Epidermal melanocyte (primary cell): ENCODE measurements around the gene DIP2C.
A peak's percentile ranks its signal among the peaks of the same experiment; 100 is the strongest.
"Not testable (repeated sequence)": the region's sequence is repeated elsewhere in the genome, so short reads cannot be mapped to it uniquely, and the experiment has no call there.

Experiments used
- DNase-seq: peaks from one replicate; pipeline ENCODE4 v3.0.0; 2011; ENCODE audit warnings: low spot score; ENCODE audit not compliant: insufficient read length

The DIP2C gene

DNA sequence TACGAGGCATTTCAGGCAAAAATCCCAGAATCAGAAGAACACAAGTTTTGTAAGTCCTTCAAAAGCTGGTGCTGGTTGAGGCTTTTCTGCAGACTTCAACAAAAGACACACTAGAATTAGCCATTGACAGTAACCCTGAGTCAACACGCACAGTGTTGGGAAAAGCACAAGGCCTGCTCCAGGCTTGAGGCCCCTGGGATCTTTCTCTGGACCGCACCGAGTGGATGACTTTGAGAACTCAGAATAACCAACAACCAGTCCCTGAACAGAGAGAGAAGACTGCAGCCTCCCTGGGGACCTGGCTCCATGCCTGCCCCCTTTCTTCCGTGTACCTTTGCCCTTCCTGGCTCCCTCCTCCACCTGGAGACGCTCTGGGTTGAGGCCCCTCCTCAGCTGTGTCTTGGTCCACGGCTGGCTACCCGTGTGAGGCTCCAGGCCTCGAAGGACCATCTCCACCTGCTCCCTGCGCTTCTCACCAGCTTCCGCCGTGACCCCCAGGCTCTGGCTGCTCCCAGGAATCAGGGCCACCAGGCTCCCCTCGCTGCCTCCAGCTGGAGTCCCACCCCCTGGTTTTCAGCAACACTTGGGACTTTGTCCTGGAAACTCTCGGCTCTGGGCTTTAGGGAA lies 28.4 kb downstream of the DIP2C start:
- no peak for DNase-seq

DNA sequence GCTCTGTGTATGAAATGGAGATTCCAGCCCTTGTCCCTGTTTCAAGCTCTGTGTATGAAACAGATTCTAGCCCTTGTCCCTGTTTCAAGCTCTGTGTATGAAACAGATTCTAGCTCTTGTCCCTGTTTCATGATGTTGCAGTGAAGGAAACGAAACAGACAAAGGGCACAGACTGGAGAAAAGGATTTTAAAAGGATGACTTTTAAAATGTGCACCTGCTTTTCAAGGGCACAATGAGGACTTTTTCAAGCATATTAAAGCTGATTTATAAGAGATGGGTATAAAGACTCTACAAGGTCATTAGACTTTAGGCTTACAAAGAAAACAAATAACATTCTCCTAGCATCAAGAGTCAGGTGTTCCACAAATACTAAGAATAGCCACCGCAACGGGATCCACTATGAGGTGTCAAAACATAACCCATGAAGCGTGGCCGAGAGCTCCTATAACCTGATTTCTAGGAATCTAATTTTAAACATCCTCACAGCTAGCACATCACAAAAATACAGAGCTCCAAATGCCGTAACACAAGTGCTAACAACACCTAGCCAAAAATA lies 29.0 kb downstream of the DIP2C start:
- no peak for DNase-seq

DNA sequence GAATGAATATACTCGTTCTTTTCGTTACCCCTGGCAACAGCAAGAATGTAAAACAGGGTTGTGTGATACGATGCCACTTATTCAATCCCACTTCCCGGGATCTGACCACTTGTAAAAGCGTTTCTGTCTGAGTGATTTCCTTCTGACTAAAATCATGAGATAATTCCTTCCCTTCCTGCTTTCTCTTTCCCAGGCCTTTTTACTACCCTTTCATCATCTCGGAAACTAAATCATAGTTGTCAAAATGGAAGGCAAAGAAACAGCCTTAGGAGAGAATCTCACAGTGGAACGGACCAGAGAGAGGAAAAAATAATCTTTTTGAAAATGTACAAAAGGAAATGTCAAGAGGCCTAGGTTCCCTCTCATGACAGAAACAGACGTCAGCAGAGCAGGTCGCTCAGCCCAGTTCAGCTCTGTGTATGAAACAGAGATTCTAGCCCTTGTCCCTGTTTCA lies 29.8 kb downstream of the DIP2C start:
- peak; percentile 61 for DNase-seq

DNA sequence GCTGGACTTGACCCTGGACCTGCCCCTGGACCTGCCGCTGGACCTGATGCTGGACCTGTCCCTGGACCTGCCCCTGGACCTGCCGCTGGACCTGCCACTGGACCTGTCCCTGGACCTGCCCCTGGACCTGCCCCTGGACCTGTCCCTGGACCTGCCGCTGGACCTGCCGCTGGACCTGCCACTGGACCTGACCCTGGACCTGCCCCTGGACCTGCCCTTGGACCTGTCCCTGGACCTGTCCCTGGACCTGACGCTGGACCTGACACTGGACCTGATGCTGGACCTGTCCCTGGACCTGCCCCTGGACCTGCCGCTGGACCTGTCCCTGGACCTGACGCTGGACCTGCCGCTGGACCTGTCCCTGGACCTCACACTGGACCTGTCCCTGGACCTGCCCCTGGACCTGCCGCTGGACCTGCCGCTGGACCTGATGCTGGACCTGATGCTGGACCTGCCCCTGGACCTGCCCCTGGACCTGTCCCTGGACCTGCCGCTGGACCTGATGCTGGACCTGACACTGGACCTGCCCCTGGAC lies 31.6 kb downstream of the DIP2C start:
- not testable (repeated sequence) for DNase-seq

DNA sequence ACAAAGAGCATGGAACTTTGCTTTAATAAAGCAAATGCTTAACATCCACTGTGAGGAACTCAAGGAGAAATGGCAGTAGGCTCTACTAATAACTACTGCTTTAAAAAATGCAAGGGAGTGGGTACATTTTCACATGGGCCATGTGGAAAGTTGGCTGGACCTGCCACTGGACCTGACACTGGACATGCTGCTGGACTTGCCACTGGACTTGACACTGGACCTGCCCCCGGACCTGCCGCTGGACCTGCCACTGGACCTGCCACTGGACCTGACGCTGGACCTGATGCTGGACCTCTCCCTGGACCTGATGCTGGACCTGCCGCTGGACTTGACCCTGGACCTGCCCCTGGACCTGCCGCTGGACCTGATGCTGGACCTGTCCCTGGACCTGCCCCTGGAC lies 32.6 kb downstream of the DIP2C start:
- DNase-seq, result no peak

DNA sequence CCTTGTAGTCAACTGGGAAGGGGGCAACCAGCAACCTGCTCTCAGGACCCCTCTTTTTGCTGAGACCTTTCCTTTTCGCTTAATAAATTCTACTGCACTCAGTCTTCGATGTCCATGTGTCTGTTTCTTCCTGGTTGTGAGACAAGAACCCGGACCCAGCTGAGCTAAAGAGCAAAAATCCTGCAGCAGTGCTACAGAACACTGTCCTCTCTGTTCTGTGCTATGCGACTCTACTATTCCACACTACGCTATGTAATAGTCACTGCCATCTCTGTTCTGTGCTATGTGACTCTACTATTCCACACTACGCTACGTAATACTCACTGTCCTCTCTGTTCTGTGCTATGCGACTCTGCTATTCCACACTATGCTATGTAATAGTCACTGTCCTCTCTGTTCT lies 34.3 kb downstream of the DIP2C start:
- no peak for DNase-seq

DNA sequence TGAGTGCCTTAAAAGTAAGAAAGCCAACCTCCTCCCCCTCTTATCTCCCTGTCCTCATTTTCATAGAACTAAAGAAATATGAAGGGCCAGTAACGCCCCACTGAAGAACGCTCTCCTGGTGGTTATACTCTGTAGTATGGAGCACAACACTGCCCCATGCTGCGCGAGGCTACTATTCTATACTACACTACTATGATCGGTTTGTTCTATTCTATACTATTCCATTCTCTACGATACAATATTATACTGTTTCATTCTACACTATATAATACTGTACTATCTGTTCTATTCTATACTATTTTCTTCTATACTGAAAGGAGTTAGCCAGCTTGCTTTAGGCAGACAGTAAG lies 34.8 kb downstream of the DIP2C start:
- DNase-seq, result no peak

DNA sequence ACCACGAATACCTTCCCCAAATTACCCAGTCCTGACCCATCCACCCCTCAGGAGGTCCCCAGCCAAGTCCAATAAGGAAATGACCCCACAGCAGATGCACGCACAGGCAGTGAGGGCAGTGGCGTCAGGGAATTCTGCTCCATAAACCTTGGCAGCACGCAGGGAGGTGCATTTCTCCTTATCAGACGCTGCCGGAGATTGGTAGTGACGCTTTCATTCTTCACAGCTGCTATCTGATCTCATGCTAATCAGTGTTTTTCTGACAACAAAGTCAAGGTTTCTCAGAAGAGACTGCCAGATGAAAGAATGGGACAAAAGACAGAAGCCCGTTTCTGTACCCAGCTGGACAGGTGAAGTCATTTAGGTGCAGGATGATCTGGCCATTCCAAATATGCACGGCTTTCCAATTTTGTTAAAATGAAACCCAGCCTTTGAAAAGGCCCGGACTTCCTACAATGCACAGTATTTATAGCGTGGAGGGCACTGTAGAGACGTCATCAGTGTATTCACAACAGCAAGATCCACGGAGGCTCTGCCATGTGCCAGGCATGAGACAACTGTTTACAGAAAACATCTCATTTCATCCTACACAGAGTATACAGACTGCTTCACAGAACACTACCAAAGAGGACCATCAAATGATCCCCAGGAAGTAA lies 35.3 kb downstream of the DIP2C start:
- DNase-seq, result peak; percentile 60

DNA sequence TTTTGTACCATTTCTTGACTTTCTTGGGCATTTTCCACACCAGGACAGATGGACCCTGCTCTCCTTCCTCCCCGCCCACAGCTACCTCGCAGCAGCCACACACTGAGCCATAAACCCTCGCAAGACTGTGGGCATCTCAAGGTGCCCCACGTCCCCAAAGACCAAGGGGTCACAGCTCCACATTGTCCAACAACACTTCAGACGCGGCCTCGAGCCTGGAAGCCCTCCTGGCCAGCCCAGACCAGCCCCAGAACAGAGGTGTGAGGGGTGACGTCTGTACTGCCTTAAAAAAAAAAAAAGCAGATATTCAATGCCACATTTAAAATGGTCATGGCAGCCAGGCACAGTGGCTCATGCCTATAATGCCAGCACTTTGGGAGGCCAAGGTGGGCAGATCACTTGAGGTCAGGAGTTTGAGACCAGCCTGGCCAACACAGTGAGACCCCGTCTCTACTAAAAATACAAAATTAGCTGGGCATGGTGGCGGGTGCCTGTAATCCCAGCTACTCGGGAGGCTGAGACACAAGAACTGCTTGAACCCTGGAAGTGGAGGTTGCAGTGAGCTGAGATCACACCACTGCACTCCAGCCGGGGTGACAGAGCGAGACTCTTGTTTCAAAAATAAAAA lies 36.5 kb downstream of the DIP2C start:
- not testable (repeated sequence) for DNase-seq

DNA sequence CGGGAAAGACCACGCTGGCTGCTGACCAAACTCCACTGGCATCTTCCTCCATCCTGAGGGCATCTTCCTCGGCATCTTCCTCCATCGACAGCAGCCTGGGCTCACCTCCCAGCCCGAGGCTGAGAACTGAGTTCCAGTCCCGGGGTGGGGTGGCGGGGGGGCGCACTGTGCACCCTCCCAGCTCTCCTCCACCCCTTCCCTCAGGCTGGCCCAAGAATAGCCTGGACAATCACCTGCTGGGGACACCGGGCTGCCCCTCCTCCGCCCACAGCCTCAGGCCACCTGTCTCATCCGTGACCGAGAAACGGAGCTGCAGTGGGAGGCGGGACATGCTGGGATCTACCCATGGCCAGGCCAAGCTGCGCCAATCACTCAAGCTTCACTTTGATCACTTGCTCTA lies 37.2 kb downstream of the DIP2C start:
- no peak for DNase-seq

DNA sequence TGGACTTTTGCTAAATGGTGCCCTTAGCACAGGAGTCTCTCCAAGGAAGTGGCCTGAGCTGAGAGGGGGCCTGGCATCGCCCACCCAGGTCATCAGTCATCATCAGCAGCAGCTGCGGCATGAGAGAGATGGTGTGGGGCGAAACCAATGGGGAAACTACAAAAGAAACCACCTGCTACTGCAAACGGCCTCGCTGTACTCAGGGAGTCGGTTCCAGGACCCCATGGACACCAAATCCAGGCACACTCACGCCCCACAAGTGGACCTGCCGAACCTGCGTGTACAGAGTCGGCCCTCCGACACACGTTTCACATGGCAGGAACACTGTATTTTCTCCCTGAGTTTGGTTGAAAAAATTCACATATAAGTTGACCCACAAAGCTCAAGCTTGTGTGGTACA lies 37.8 kb downstream of the DIP2C start:
- DNase-seq, result no peak

DNA sequence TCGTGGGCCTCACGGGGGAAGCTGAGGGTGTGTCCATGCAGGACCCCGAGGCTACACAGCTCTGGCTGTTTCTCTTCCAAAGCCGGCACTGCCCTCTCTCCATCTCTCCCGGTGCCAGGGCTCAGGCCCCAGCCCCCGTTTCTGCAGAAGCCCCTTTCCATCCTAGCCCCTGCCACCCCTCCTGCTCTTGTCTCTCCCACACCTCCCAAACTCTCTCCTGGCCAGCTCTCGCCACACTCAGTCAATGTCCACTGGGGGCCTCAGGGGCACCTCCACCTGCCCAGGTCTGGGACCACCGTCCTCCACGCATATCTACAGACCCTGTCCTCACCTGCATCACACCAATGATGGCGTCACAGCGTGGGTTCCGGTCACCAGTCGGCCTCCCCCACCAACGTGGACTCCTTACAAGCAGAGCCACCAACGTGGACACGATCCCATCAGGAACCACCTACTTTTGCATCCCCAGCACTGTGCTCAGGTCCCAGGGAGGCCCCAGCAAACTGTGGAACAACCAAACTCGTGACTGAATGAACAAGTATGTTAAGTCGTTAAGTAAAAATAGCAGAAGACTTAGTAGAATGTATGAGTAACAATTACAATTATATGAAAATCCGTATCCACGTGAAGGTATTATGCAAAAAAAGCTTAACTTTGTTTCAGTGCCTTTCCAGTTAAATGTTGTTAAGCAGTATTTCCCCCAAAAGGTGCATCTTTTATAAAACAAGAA lies 38.4 kb downstream of the DIP2C start:
- DNase-seq, result no peak

DNA sequence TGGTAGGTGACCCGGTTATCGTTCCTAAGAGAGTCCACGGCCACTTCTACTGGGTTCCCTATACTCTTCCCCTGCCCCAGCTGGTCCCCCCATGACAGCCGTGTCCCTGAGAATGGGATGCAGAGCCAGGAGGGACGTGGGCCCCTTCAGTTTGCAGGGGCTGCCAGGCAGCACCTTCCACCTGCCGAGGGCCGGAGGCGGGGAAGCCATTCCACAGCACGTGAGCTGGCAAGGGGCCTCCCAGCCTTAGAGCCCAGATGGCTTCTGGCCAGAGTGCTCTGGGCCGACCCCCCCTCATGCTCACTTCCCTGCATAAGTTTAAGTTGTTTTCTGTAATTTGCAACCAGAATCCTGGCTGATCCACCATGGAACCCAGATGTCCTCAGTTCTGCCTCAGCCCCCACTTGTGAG lies 39.0 kb downstream of the DIP2C start:
- no peak for DNase-seq

DNA sequence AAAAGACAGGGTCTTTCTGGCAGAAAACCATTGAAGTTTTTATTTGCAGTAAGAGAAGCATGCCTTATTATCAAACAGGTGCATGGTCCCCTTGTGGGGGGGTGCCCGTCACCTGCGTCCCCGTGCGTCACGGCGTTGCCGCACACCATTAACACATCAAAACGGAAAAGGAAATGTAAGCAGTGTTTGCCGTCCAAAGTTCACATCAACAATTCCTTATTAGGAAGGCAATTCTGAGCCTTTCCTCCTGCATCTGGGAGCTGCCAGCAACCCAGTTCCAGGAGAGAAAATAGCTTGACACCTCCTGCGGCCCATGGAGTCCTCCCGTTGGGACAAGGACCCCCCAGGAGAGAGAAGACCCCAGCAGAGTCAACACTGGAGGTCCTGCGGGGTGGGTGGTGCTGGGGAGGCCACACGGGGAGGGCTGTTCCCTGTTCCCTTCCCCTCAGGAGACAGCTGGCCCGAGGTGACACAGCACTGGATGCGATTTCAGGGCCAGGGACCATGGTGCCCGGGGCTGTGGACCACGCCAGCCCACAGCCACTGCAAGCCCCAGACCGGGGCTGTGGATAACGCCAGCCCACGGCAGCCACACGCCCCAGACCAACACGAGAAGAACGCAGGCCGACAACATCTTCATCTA lies 39.5 kb downstream of the DIP2C start:
- no peak for DNase-seq

DNA sequence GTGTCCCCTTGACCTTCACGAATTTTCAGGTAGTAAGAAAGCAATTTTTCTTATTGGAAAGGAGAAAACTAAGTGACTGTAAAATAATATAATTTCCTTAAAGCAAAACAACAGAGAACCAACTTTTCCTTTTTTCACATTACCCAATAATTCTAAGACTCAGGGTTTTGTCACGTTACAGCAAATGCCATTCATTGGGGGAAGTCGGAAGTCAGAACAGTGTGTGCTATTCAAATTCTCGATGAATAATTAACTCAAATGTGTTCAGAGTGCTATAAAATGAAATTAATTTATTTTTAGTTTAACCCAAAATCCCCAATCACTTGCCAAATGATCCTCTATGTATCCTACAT lies 40.0 kb downstream of the DIP2C start:
- no peak for DNase-seq

DNA sequence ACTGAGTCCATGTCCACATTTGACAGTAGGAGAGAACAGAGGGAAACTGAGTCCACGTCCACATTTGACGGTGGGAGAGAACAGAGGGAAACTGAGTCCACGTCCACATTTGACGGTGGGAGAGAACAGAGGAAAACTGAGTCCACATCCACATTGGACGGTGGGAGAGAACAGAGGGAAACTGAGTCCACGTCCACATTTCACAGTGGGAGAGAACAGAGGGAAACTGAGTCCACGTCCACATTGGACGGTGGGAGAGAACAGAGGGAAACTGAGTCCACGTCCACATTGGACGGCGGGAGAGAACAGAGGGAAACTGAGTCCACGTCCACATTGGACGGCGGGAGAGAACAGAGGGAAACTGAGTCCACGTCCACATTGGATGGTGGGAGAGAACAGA lies 42.4 kb downstream of the DIP2C start:
- not testable (repeated sequence) for DNase-seq

DNA sequence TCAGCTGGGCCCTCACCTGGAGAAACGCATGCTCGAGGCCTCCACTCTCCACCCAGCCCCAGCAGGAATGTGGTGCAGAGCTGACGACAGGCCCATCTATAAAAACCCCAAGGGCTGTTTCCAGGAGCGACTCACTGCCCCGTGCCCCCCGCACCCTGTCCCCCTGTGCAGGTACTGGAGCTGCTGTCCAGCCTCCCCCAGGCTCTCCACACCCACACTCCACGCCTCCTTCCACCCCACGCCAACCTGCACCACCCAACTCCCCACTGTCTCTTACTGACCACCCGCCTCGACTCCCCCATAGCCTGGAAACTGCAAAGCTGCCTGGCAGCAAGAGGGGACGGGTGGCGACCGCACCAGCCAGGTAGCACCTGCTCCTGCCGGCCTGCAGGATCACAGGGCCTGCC lies 43.3 kb downstream of the DIP2C start:
- DNase-seq, result no peak

DNA sequence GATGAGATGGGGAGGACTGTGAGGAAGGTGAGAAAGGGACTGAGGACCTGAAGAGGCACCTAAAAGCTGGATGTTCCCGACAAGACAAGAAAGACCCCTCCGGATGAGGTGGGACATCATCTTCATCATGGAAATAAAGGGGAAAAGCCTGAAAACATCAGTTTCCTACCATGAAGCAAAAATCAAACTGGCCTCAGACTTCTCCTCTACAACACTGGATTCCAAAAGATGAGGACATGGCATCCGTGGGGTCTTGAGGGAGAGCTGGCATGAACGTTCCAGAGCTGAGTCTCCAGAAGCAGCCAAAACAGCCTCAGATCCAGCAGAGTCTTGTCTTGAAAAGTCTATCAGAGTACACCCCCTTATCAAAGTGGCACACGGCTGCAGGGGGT lies 44.5 kb downstream of the DIP2C start:
- DNase-seq, result no peak

DNA sequence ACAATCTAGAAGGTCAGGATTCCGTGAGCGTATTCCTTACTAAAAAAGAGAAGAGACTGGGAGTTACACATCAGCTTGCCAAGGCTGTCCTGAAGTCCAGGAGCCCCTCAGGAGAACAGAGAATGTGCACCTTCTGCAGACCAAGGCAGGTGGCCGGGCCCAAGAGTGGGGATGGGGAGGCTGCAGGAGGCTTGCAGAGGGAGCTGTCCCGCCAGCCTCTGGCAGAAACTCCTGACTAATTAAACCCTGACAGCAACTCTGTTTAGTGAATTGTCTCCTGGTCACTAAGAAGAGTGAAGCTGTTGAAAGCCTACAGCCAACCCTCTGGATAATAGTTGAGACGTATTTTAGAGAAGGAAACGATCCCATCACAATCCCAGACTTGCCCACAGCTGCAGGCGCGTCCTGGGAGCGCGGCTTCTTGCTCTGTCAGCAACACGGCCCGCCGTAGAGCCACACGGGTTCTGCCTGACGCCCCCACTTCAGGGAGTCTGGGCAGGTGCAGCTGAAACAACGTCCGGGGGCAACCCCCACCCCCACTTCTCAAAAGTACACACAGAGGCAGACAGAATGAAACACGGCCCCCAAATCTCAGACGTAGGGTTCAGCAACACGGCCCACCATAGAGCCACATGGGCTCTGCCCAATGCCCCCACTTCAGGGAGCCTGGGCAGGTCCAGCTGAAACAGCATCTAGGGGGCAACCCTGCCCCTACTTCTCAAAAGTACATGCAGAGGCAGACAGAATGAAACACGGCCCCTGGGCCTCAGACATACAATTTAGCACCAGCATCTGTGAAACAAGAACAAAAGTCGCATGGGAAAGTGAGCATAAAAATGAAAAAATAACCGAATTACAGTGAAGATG lies 45.2 kb downstream of the DIP2C start:
- no peak for DNase-seq

DNA sequence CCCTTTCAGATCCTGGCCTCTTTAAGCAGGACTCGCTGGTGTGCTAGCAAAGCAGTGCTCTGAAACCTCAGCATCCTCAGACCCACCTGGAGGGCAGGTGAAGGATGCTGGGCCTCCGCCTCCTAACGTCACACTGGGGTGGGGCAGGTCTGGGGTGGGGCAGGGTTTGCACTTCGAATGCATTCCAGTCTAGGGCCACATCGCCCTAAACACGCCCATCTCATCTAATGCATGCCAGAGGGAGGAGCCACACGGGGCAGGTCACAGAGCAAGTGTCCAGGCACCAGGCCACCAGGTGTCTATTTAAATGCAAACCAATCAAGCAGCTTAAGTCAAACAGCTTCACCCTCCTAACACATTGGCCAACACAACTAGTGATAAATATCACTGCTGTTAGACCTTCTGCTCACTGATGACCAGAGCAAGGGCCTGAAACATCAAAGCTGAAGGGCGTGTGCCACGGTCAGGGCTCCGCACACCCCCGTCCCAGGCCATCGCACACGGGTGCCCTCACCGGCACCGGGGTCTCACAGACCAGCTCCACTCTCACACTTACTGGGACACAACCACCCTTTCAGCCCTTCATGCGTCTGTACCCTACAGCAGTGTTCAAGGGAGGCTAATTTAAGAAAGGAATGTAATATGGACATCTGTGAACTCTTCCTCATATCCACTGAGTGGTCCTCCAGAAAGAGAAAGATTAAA lies 47.1 kb downstream of the DIP2C start:
- no peak for DNase-seq
